Left ventricle myocardium superior (tissue), 1 donor: ENCODE results near the gene S100A10. TPM values are rescaled to one million over a fixed set of nuclear protein-coding genes. Genes with fewer than 3 reads are reported as not detected.

Experiments used
- ATAC-seq: fragments of 200-7000 bp; cut with Tn5 transposase; one replicate; pipeline ENCODE4 v1.9.1; 2020; ENCODE audit warnings: mild to moderate bottlenecking, moderate library complexity
- DNase-seq: peaks from one replicate; pipeline ENCODE4 v3.0.0-alpha.2; 2020
- intact Hi-C: fragments of 100-400 bp; cut with micrococcal nuclease; formaldehyde crosslinking; loops from one replicate; pipeline ENCODE4 v1.11.0; 2022
- total RNA-seq: library from RNA; stranded (reverse); fragmentation: NEBNext Ultra II Directional; extraction: Animal tissue kit (Norgen Biotek cat#: 25700); gene quantifications from one replicate; pipeline ENCODE4 v1.2.1, GENCODE V29; 2021
- donor health status: DM: no; HTN: yes; CAD: no; lungs with severe emphysema.

Gene S100A10
- total RNA-seq, 1 donor from 2014 or later, result 201 TPM

DNA sequence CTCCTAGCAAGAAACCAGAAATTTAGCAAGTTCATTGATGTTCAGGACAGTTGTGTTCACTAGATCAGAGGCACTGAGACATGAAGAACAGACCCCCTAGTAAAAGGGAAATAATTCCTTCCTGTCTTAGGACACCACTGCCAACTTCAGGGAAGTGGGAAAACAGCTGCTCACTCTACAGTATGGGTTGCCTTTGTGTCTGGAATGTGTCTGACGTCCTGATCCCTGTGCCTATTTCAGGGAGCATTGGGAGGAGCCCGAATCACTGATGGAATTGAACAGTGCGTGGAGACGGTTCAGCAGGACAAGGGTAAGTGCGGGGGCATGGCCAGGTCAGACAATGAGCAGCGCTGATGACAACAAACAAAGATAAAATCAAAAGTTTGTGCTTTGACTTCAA is 22.1 kb upstream of the S100A10 start:
- DNase-seq, result no peak
- no peak for ATAC-seq
- intact Hi-C loops, result no loop called here

GRCh38 chr1:152014943-152015342 is 21.3 kb upstream of the S100A10 start:
- ATAC-seq (no peak), DNase-seq (no peak)
- intact Hi-C loops, result no loop called here

- peak; percentile 51 for DNase-seq
- peak; percentile 54 for ATAC-seq
- intact Hi-C loops, result no loop called here
Observed at GRCh38 chr1:152013664-152014237, 20.1 kb upstream of the S100A10 start.

DNA sequence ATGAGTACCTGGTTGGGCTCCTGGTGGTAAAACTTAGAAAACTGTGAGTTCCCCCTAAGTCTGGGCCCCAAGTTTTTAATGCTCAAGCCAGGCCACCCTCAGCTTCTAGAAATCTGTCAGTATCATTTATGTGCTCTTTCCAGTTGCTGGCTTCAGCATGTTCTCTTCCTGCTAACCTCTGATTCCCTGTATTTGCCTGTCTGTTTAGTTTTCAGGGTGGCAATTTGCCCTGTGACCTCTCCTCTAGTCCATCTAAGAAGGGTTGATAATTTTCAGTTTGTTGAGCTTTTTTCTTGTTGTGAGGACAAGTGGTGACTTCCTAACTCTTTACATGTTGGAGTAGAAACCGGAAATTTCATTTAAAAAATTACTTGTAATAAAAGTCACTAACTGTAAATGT is 16.0 kb upstream of the S100A10 start:
- no peak for DNase-seq
- no peak for ATAC-seq
- intact Hi-C loops, result no loop called here

- ATAC-seq (no peak), DNase-seq (no peak)
- intact Hi-C loops, result no loop called here
Observed at GRCh38 chr1:152007047-152007446, 13.4 kb upstream of the S100A10 start.

DNA sequence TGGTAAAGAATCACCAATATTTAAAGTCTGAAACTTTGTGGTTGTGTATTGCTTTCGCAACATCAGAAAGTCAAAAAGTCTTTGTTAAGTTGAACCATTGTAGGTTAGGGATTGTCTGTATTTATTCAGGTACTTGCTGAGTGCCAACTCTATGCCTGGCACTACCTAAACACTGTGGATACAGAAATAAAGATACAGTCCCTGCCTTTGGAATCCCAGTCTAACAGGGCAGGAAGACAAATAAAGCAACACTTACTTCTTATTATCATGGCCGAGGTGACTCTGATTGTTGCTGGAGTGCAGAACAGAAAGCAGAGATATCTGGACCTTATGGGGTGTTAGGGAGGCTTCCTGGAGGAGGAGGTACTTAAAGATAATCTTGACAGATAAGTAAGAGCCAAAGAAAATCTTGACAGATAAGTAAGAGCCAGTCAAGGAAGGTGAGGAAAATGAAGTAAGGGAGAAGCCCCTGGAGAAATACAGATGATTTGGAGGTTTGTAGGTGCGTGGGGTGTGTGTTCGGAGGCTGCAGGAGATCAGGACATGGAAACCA is 11.8 kb upstream of the S100A10 start:
- peak; percentile 65 for ATAC-seq
- intact Hi-C loops, result no loop called here
- no peak for DNase-seq

GRCh38 chr1:152003846-152004442 is 10.3 kb upstream of the S100A10 start:
- ATAC-seq (peak; percentile 53), DNase-seq (no peak)
- intact Hi-C loops, result no loop called here

GRCh38 chr1:152002960-152003359 is 9.3 kb upstream of the S100A10 start:
- DNase-seq, result no peak
- ATAC-seq, result peak; percentile 80

GRCh38 chr1:152001631-152002584 is 8.2 kb upstream of the S100A10 start:
- intact Hi-C loops, result loop anchor here (2.0 kb wide), 1 partner anchor 67 kb away; no protein-coding TSS in a partner anchor
- ATAC-seq (peak; percentile 47), DNase-seq (peak; percentile 89)

More at GRCh38 chr1:152002960-152003359, 9.3 kb upstream of the S100A10 start:
- intact Hi-C loops, result no loop called here

- DNase-seq (no peak), ATAC-seq (peak; percentile 4)
- intact Hi-C loops, result loop anchor here (2.0 kb wide), 1 partner anchor 66 kb away; no protein-coding TSS in a partner anchor
Observed at GRCh38 chr1:152000964-152001630, 7.4 kb upstream of the S100A10 start.

DNA sequence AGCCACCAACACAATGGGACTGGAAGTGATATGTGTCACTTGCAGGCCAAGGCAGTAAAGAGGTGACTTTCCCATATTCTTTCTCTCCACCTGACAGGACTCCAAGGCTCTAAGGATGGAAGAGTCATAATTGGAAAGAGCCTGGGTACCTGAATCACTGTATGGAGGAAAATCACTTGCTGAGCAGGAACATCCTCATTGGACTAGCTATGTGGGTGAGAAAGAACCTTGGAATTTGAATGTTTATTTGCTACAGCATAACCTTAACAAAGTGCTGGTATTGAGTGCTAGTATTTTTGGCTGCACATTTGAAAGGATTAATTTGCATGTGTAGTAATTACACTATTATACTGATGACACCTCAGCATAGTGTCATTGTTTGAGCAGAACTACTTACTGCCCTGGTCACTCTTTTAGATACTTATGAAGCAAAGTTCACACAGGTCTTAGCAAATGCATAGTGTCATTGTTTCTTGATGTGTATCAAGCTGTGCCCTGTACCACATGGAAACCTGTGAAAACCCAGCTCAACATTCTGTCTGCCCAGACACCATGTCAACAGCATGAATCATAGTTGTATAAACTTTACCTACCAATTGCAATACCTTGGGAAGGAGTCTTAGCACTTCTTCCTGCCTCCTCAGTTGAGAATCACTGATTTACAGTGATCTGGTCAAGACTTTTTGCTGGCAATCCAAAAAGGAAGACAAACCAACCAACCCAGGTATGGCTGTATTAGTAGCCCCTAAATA is 5.1 kb upstream of the S100A10 start:
- ATAC-seq (no peak), DNase-seq (no peak)
- intact Hi-C loops, result no loop called here

DNA sequence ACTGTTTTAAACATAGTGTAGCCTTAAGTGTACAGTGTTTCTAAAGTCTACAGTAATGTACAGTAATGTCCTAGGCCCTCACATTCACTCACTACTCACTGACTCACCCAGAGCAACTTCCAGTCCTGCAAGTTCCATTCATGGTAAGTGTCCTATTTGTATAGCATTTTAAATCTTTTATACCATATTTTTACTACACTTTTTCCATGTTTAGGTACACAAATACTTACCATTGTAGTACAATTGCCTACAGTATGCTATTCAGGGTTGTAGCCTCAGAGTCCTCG is 3.6 kb upstream of the S100A10 start:
- ATAC-seq (no peak), DNase-seq (no peak)
- intact Hi-C loops, result no loop called here

DNA sequence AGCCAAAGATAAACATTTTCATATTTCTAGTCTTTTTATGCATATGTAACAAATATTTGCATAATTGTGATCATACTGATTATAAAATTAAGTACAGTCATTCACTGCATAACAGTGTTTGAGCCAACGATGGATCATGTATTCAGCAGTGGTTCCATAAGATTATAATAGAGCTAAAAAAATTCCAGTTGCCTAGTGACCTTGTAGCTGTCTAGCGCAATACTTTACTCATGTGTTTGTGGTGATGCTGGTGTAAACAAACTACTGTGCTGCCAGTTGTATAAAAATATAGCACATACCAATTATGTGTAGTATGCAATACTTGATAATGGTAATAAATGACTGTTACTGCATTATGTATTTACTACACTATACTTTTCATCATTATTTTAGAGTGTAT is 2.1 kb upstream of the S100A10 start:
- no peak for ATAC-seq
- no peak for DNase-seq
- intact Hi-C loops, result no loop called here

DNA sequence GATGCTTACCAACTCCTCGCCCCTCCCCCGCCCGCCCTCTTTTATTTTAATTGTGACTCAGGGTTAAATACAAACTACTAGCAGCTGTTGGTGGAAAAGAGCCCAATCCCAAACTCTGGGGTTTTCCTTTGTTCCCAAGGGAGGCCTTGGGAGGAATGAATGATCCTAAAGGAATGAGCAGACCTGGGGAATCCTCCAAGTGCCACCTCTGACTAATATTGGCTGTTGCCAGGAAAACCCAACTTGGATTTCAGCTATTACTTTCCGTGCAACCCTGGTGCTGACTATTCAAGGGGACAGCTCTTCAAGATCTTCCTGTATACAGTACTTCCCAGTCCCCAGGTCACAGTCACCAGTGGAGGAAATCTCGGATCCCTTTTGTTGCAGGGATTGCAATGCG is 1.3 kb upstream of the S100A10 start:
- intact Hi-C loops, result no loop called here
- DNase-seq, result no peak
- ATAC-seq, result no peak

GRCh38 chr1:151993084-151993733 is 450 bp downstream of the S100A10 start:
- intact Hi-C loops, result no loop called here
- peak; percentile 39 for ATAC-seq
- peak; percentile 64 for DNase-seq

DNA sequence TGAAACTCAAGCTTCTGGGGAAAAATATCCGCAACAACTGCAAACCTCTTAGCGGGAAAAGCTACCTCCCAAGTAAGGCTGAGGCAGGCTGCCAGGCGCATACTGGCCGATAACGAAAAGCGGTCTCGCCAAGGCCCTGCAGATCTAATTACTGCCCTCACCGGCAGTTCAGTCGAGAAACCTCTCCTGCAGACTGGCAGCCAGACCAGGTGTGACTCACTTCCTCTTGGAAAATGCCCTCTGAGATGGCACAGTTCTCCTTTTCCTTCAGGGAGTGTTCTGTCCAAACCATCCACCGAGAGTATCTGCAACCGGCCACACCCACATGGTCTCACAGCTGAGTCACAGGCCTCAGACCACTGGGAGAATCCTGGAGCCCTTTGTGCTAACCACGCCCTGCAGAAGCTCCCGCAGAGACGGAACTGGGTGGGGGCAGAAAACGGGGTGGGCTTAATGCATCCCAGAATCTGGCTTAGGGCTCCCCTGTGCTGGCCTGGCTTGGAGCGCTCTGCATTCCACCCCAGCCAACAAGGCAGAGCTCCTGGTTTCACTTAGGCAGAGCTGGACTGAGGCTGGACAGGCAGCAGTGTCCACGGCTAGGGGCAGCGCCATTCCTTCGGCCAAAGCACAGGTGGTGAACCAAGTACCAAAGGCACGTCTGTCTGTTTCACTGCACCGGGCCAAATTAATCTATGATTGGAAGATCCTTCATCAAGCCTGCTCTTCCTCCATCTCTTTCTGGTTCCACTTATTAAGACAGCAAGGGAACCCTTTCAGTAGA is 1.2 kb downstream of the S100A10 start:
- peak; percentile 69 for ATAC-seq
- intact Hi-C loops, result no loop called here
- peak; percentile 83 for DNase-seq

DNA sequence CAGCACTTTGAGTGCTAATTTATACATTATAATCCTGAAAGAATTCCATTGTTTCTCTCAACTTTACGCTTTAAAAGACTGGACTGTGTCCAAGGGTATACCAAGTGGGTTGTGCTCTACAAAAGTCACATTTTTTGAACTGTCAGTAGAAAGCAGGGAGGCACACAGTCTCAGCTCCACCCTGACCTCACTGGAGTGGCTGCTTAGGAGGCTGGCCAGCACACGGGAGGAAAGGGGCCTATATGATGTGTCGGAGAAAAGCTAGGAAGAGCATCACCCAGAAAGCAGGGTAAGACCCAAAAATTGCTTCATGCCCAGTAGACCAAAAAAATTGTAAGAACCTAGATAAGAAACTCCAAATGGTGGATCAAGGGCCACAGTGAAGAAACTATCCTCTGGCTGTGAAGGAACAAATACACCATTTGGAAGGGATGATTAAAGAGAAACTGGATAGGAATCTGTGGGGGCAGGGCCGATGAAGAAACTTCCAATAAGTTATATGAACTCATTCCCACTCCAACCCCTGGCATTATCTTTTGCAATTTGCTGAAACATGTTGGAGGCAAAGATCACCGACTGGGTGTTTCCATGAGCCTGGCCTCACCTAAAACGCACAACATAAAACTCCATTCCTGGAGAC is 1.9 kb downstream of the S100A10 start:
- intact Hi-C loops, result no loop called here
- ATAC-seq, result no peak

More for the DNA sequence above, 1.9 kb downstream of the S100A10 start:
- no peak for DNase-seq
